ENCODE results near the gene ASB18.

Gene ASB18, protein sequence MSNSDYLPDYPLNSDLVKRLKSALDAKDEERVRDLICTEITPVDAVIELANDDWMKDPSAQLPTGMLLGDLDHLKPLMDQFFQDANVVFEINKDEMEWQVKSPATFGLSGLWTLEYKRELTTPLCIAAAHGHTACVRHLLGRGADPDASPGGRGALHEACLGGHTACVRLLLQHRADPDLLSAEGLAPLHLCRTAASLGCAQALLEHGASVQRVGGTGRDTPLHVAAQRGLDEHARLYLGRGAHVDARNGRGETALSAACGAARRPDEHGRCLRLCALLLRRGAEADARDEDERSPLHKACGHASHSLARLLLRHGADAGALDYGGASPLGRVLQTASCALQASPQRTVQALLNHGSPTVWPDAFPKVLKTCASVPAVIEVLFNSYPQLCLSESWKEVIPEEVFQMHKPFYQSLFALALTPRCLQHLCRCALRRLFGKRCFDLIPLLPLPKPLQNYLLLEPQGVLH

DNA sequence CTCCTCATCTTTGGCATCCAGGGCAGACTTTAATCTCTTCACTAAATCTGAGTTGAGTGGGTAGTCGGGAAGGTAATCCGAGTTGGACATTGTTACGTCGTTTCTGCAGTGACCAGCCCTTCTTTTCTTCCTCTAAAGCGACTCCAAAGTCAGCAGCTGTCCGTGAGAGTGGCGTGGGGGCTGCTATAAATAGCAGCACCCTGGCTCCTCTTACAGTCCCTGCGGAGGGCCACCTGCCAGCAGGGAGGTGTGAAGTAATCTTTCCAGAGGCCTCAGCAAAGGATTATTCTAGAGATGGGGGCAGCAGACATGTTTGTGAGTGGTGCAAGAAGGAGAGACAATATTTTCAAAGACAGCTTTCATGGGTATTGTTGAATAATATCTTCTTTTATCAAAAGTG lies at the start of gene ASB18:
Gene ASB18, minus strand, starts transcription at position 151 of the 400 bp plus-strand sequence. Its CDS starts 61 bp downstream, at position 90.
- H3K4me1 Mint-ChIP-seq: no peaks in the 10 kb centered on the region
- no peak within 1 kb of the TSS for H3K4me3 Mint-ChIP-seq
- peaks cover 35% of the 10 kb centered on the region for H3K27me3 Mint-ChIP-seq
- H3K9me3 Mint-ChIP-seq: peaks cover 16 to 25% of the 10 kb centered on the region in 2 donors
- ATAC-seq: no peak
- no peak within 1 kb of the TSS for H3K27ac Mint-ChIP-seq
- no peak for DNase-seq

DNA sequence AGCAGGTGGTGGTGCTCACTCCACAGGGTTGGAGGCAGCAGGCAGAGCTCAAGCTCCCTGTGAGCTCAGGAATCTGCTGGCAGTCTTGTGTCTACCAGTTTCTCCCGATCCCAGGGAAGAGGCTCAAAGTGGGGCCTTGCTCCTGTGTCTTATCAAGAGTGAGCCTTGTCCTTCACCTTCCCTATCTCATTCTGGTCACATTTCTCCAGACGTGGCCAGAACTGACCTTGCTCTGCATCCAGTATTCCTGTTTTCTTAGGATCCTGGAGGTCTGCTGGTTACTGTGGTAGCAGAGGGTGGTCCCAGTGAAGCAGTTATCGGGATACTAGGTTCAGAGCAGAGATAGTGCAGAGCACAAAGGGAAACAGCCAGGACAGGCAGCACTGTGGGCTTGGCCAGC lies 47.1 kb upstream of the ASB18 start:
- DNase-seq: no peak
- H3K27me3 Mint-ChIP-seq: peaks cover 27% of the 10 kb centered on the region

DNA sequence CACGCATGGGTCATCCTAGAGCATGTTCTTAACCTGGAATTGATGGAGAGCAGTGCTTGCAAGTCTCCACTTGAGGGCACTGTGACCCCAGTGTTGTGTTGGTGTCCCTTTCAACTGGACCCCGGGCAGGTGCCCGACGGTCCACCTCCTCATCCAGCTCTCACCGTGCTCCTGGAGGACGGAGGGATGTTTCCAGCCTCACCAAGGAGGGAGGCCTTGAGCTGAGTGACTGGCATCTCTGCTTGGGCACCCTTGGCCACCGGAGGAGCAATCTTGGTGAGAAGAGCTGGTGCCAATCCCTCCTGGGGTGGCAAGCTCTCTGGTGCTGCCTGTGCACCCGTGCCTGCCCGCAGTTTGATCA lies 45.4 kb upstream of the ASB18 start:
- no peak for ATAC-seq
- H3K27ac Mint-ChIP-seq: no peak overlapping the region

More for the DNA sequence above, 47.1 kb upstream of the ASB18 start:
- Mint-ChIP-seq H3K4me1 (no peaks in the 10 kb centered on the region), H3K27ac (no peak overlapping the region), H3K9me3 (peaks cover 0 to 7% of the 10 kb centered on the region in 2 donors), H3K4me3 (no peak overlapping the region)
- no peak for ATAC-seq

DNA sequence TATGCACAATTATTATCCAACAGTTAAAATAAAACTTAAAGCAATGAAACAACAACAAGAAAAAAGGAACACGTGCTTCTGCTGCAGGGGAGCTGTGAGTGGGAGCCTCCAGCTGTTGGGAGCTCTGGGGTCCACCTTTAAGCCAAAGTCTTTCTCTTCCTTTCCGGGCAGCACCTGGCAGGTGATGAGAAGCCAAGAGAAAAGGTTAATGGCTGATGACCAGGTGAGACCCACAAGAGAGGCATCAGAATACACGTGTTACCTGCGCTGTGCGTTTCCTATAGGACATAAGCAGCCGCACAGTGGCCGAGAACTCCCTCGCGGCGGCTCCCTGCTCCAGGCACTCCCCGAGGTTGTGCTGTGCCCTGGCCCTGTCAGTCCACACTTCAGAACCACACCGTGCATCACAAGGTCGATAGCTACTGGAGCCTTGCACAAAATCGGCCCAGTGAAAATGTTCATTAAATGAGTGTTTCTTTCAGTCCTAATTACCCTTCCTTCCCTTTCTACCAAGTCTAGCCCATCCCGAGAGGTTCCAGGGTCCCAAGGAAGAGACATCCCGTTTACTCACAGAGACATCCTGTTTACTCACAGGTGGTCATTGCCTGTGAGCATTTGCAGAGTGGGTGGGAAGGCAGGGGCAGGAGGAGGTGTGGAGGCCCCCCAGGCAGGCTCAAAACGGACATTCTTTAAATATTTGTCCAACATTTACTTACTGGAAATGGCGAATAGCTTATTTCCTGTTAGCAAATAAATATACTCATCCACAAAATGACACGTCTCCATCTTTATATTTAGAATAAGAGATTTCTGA lies 44.9 kb upstream of the ASB18 start:
- DNase-seq (no peak), ATAC-seq (no peak)
- Mint-ChIP-seq H3K27ac (no peak overlapping the region), H3K4me1 (no peaks in the 10 kb centered on the region), H3K9me3 (peaks cover 0 to 7% of the 10 kb centered on the region in 2 donors), H3K27me3 (peaks cover 29% of the 10 kb centered on the region), H3K4me3 (no peak overlapping the region)

More for the DNA sequence above, 45.4 kb upstream of the ASB18 start:
- Mint-ChIP-seq H3K4me3 (no peak overlapping the region), H3K4me1 (no peaks in the 10 kb centered on the region), H3K27me3 (peaks cover 29% of the 10 kb centered on the region), H3K9me3 (peaks cover 0 to 7% of the 10 kb centered on the region in 2 donors)
- DNase-seq: no peak

DNA sequence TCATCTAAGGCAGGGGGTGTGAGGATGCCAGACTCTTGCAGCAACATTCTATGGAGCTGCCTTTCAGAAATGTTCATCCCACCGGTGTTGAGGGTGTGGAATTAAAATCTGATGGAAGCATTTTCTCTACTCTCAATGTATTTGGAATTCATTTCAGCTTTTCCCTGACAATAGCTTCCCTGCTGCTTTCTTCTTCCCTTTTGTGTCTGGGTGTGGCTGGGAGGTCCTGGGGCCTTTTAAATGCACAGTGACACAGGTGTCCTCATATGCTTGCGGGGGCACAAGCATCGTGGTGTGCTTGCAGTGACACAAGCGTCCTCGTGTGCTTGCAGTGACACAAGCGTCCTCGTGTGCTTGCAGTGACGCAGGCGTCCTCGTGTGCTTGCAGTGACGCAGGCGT lies 43.4 kb upstream of the ASB18 start:
- H3K27me3 Mint-ChIP-seq: peaks cover 29% of the 10 kb centered on the region
- H3K9me3 Mint-ChIP-seq: peaks cover 0 to 7% of the 10 kb centered on the region in 2 donors
- no peak overlapping the region for H3K4me3 Mint-ChIP-seq
- no peaks in the 10 kb centered on the region for H3K4me1 Mint-ChIP-seq
- H3K27ac Mint-ChIP-seq: no peak overlapping the region
- DNase-seq (no peak), ATAC-seq (no peak)

DNA sequence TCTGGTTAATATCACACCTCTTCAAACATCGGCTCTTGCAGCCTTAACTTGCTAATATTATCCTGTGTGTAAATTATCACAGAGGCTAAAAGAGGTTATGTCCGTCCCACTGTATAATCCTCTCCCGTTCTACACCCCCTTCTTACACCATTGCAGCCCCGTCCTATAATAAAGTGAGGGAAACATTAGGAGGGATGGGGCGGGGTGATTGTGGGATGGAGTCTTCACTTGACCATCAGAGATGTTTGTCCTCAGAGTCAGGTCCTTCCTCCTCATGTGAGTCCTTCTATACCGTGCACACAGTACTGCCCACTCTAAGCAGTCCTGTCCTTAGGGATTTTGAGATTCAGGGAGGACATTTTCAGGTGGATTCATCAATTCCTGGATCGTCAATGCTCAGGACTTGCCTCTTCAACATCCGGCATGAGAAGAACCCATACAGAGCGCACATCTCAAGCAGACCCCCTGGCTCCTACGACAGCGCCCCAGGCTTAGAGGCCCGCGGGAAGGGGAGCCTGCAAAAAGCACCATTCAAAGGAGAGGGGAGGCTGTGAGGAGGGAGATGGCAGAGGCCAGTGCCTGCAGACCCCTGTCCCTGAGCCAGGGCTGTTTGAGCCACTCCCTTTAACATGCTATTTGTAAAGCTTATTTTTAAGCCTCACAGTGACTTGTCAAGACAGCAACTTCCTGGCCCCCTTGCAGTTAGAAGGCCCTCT lies 42.8 kb upstream of the ASB18 start:
- peaks cover 0 to 7% of the 10 kb centered on the region in 2 donors for H3K9me3 Mint-ChIP-seq

DNA sequence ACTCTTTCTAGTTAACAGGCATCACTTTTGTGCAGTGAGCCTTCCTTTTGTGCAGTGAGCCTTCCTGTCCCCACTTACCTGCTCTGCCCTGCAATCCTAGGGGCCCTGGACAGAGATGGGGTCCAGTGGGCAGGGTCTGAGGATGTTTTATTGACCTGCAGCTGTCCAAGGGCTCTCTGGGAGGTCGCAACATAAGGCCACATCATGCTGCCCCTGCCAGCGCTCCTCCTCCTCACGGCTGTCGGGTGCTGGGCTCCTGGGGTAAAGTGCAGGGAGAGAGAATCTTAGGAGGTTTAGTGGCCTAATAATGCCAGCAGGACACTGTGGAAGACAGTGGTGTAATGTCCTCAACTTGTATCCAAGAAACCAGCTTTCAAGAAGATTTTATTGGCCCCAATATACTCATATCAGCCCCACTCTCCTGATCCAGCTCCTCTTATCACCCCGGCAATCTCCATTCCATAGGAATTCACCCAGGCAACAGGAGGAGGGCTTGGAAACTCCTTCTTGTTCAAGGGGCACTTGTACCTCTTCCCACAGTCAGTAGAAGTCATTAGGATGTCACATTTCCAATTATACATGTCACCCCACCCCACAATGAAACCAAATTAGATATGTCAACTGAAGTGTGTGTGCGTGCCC lies 41.9 kb upstream of the ASB18 start:
- no peak for DNase-seq
- ATAC-seq: no peak
- peaks cover 24% of the 10 kb centered on the region for H3K27me3 Mint-ChIP-seq

More for the DNA sequence above, 42.8 kb upstream of the ASB18 start:
- Mint-ChIP-seq H3K27me3 (peaks cover 29% of the 10 kb centered on the region), H3K27ac (no peak overlapping the region), H3K4me1 (no peaks in the 10 kb centered on the region), H3K4me3 (no peak overlapping the region)
- ATAC-seq (no peak), DNase-seq (no peak)

DNA sequence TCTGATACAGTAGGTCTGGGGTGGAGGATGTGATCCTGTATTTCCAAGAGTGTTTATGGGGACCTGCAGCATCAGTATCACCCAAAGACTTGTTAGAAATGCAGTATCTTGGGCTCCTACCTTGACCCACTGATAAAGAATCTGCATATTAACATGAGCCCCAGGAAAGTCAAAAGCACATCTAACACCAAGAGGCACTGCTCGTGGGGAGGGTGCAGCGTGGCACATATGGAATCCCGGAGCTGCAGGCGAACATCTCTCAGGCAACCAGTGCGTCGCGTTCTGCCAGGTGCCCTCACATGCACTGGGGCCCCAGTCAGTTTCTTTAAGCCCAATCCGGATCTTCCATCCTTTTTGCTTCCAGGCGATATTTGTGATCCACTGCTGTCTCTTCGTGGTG lies 41.3 kb upstream of the ASB18 start:
- DNase-seq (no peak), ATAC-seq (no peak)
- Mint-ChIP-seq H3K27ac (no peak overlapping the region), H3K27me3 (peaks cover 20% of the 10 kb centered on the region), H3K9me3 (no peaks in the 10 kb centered on the region), H3K4me1 (no peaks in the 10 kb centered on the region), H3K4me3 (no peak overlapping the region)

More for the DNA sequence above, 41.9 kb upstream of the ASB18 start:
- no peaks in the 10 kb centered on the region for H3K4me1 Mint-ChIP-seq
- no peaks in the 10 kb centered on the region for H3K9me3 Mint-ChIP-seq
- H3K4me3 Mint-ChIP-seq: no peak overlapping the region
- H3K27ac Mint-ChIP-seq: no peak overlapping the region

DNA sequence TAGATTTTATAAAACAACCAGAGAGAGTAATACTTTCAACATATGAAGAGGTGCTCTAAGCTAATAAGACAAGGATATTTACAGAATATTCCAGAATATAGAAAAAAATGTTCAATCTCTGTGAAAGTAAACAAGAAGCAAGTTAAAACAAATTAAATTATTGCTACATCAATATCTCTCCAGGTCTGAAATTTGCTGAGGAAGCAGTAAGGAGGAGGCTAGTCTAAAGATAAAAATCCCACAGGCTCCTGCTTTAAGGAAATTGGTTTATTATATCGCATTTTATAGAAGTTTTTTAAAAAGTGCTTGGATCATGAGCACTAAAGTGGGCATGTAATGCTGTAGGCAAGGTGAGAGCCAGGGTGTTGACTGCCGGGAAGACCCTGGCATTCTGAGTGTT lies 39.7 kb upstream of the ASB18 start:
- Mint-ChIP-seq H3K9me3 (no peaks in the 10 kb centered on the region), H3K4me3 (no peak overlapping the region), H3K27me3 (peaks cover 20% of the 10 kb centered on the region), H3K4me1 (no peaks in the 10 kb centered on the region), H3K27ac (no peak overlapping the region)
- ATAC-seq (no peak), DNase-seq (no peak)

DNA sequence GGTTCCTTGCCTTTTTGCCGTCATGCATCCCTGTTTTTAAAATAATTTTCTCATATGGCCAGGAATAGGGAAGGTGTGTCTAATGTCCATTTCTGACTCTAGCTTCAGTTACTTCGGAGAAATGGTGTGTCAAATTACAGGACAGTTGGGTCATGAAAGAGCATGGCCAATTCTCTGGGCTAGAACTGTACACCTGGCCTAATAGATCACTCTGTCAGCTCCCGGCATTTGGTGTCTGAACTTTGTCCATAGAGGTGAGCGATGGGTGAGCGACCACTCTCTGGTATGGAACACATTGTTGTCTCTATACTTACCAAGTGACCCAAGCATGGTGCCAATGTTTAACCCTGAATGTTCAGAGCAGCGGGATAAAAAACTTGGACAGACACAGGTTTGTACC lies 38.3 kb upstream of the ASB18 start:
- H3K27ac Mint-ChIP-seq: no peak overlapping the region
- no peak overlapping the region for H3K4me3 Mint-ChIP-seq
- peaks cover 27% of the 10 kb centered on the region for H3K27me3 Mint-ChIP-seq
- DNase-seq (no peak), ATAC-seq (no peak)
- no peaks in the 10 kb centered on the region for H3K4me1 Mint-ChIP-seq
- H3K9me3 Mint-ChIP-seq: no peaks in the 10 kb centered on the region

DNA sequence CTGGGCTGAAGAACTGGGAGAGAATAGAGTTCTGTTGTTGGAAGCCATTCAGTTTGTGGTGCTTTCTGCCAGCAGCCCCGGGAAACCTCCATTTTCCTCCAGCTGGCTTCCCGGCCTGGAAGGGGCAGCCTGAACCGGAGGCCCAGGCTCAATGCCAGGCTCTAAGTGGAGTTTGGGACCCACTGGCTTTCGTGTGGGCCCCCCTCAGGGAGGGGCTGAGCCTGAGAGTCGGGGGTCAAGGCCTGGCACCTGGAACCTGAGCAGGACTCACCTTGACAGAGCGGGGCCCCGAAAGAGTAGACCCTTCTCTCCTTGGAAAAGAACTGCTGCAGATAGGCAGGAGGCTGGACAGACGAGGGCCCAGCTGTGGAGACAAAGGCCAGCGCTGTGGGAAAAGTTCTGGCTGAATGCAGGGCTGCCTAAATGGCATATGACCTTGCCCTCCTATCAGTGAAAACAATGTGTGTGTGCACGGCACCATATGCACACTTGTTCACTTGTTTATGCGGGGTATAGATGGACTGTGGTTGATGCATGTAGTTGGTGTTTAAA lies 34.8 kb upstream of the ASB18 start:
- Mint-ChIP-seq H3K27ac (no peak overlapping the region), H3K4me1 (no peaks in the 10 kb centered on the region), H3K27me3 (peaks cover 6% of the 10 kb centered on the region), H3K9me3 (no peaks in the 10 kb centered on the region), H3K4me3 (no peak overlapping the region)
- DNase-seq (no peak), ATAC-seq (no peak)

DNA sequence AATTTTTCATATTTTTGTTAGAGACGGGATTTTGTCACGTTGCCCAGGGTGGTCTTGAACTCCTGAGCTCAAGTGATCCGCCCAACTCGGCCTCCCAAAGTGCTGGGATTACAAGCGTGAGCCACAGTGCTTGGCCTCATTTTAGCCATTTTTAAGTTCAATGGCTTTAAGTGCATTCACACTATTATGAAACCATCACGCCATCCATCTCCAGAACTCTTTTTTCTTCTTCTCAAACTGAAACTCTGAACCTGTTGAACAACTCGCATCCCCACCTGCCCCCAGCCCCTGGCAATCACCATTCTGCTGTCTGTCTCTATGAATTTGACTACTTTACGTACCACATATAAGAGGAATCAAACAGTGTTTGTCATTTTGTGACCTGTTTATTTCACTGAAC lies 31.3 kb upstream of the ASB18 start:
- Mint-ChIP-seq H3K9me3 (no peaks in the 10 kb centered on the region), H3K4me1 (no peaks in the 10 kb centered on the region), H3K27me3 (peaks cover 16% of the 10 kb centered on the region), H3K27ac (no peak overlapping the region), H3K4me3 (no peak overlapping the region)
- ATAC-seq (no peak), DNase-seq (no peak)

DNA sequence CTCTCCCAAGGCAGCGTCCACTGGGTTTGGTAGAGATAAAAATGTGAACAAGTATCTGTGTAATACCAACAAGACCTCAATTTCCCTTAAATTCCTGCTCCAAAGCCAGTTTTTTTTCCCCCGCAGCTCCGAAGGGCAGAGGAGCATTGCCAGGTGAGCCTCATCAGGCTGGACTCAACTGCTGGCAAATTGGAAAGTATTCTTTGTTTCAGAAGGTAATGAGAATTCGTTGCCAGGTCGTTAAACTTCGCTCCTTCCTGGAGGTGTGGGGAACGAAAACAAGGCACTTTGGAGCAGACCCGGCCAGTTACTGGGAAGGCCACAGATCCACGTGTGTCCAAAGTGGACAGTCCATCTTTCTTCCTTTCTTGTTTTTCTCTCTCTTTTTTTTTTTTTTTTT lies 30.4 kb upstream of the ASB18 start:
- no peak for DNase-seq
- no peaks in the 10 kb centered on the region for H3K9me3 Mint-ChIP-seq
- ATAC-seq: no peak
- no peak overlapping the region for H3K27ac Mint-ChIP-seq
- H3K27me3 Mint-ChIP-seq: peaks cover 19% of the 10 kb centered on the region
- H3K4me3 Mint-ChIP-seq: no peak overlapping the region
- no peaks in the 10 kb centered on the region for H3K4me1 Mint-ChIP-seq

DNA sequence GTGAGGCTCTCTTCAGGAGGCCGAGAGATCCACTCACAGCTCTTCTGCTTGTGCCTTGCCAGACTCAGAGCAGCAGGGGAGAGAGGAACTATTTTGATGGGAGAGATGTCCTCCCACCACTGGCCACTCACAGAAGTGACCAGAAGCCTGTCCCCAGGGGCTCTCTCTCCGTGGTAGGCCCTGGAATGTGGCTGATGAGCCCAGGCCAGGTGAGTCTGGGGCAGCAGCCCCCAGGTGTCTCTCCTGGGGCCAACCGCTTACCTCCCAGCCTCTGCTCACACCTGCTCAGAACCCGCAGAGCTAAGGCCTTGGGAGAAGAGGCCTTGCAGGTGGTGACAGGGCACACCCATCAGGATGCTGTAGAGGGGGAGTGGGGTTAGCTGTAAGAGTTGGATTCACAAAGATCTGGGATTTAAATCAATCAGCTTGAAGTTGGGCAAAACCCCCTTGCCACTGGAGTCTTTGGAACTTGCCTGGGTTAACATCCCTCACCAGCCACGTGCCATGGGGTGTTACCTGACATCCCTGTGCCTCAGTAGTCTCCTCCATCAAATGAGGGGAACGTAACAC lies 29.1 kb upstream of the ASB18 start:
- no peaks in the 10 kb centered on the region for H3K9me3 Mint-ChIP-seq
- no peak overlapping the region for H3K4me3 Mint-ChIP-seq
- ATAC-seq (no peak), DNase-seq (no peak)
- no peak overlapping the region for H3K27ac Mint-ChIP-seq
- H3K4me1 Mint-ChIP-seq: no peaks in the 10 kb centered on the region
- peaks cover 24% of the 10 kb centered on the region for H3K27me3 Mint-ChIP-seq

DNA sequence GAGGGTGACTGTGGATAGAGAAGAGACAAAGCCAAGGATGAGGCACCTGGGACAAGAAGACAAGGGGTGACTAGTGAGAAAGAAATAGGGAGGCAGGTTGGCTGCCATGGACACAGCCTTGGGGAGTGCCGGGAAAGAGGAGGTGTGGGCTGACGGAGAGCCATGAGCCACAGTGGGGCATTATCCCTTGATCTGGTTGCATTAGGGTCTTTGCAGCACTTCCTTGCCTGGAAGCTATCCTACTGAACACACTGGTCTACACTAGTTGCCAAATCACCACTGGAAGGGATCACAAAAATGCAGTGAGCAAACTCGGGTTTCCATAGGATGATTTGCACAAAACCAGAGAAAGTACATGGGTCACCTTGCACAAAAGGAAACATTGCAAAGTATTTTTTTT lies 27.7 kb upstream of the ASB18 start:
- Mint-ChIP-seq H3K27ac (no peak overlapping the region), H3K9me3 (no peaks in the 10 kb centered on the region), H3K27me3 (peaks cover 35% of the 10 kb centered on the region), H3K4me3 (no peak overlapping the region), H3K4me1 (no peaks in the 10 kb centered on the region)
- ATAC-seq (no peak), DNase-seq (no peak)

All from stimulated activated naive CD8-positive, alpha-beta T cell treated with anti-CD3 and anti-CD28 coated beads, Interleukin-15, amount 100 ng/mL, for 72 hours (primary cell).